Measurements from ENCODE around the gene NUCB1.

The NUCB1 gene

GRCh38 chr19:48872182-48872883 is 27.8 kb upstream of the NUCB1 start, which contains the start of gene PPP1R15A:
PPP1R15A (plus strand) TSS chr19:48872421; CDS start chr19:48873234, 813 bp downstream.
- H3K27ac ChIP-seq = peak within 1 kb of the TSS; percentile 97
- TF ChIP-seq, protein P1, sequence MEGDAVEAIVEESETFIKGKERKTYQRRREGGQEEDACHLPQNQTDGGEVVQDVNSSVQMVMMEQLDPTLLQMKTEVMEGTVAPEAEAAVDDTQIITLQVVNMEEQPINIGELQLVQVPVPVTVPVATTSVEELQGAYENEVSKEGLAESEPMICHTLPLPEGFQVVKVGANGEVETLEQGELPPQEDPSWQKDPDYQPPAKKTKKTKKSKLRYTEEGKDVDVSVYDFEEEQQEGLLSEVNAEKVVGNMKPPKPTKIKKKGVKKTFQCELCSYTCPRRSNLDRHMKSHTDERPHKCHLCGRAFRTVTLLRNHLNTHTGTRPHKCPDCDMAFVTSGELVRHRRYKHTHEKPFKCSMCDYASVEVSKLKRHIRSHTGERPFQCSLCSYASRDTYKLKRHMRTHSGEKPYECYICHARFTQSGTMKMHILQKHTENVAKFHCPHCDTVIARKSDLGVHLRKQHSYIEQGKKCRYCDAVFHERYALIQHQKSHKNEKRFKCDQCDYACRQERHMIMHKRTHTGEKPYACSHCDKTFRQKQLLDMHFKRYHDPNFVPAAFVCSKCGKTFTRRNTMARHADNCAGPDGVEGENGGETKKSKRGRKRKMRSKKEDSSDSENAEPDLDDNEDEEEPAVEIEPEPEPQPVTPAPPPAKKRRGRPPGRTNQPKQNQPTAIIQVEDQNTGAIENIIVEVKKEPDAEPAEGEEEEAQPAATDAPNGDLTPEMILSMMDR (conservative IDR thresholded peaks at IDR 0.05) = no peak

DNA sequence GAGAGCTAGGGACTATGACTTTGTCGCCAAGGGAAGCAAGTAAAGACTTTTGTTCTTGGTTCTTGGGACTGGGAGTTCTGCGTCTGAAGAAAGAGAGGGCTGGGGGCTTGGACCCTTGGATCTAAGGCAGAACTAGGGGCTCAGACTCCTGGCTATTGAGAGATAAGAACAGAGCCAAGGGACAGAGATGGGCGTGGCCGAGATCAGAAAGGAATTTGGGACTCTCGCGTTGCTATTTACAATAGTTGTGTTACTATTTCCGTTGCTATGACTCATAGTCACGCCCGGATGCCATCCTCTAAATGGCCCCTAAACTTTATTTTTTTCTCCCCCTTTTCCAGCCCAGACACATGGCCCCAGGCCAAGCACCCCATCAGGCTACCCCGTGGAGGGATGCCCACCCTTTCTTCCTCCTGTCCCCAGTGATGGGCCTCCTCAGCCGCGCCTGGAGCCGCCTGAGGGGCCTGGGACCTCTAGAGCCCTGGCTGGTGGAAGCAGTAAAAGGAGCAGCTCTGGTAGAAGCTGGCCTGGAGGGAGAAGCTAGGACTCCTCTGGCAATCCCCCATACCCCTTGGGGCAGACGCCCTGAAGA is 27.1 kb upstream of the NUCB1 start:
- TF ChIP-seq, protein P1 (conservative IDR thresholded peaks at IDR 0.05) = no peak
- peak overlapping the region; percentile 97 for H3K27ac ChIP-seq

DNA sequence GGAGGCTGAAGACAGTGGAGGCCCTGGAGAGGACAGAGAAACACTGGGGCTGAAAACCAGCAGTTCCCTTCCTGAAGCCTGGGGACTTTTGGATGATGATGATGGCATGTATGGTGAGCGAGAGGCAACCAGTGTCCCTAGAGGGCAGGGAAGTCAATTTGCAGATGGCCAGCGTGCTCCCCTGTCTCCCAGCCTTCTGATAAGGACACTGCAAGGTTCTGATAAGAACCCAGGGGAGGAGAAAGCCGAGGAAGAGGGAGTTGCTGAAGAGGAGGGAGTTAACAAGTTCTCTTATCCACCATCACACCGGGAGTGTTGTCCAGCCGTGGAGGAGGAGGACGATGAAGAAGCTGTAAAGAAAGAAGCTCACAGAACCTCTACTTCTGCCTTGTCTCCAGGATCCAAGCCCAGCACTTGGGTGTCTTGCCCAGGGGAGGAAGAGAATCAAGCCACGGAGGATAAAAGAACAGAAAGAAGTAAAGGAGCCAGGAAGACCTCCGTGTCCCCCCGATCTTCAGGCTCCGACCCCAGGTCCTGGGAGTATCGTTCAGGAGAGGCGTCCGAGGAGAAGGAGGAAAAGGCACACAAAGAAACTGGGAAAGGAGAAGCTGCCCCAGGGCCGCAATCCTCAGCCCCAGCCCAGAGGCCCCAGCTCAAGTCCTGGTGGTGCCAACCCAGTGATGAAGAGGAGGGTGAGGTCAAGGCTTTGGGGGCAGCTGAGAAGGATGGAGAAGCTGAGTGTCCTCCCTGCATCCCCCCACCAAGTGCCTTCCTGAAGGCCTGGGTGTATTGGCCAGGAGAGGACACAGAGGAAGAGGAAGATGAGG is 26.4 kb upstream of the NUCB1 start:
- TF ChIP-seq, protein P1 (conservative IDR thresholded peaks at IDR 0.05) = no peak
- peak overlapping the region; percentile 97 for H3K27ac ChIP-seq

- peak overlapping the region; percentile 97 for H3K27ac ChIP-seq
- TF ChIP-seq, protein P1 (conservative IDR thresholded peaks at IDR 0.05) = no peak
Measured at GRCh38 chr19:48874303-48875135, 25.6 kb upstream of the NUCB1 start.

- H3K27ac ChIP-seq = peak overlapping the region; percentile 97
Measured at GRCh38 chr19:48876043-48876981, 23.8 kb upstream of the NUCB1 start.

DNA sequence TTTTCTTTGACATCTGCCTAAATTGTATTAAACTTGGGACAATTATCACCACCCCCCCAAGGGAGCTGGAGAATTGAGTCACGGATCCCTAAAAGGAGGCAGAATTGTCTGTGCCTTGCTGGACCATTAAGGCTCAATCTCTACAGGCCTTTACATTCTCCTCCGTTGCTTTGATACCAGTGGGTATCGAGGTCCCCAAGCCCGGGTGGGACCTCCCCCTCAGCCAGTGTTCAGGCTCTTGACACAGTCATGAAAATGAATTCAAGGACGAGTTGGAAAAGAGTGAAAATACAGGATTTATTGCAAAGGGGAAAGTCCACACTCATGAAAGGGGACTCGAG is 22.3 kb upstream of the NUCB1 start:
- TF ChIP-seq, protein P1 (conservative IDR thresholded peaks at IDR 0.05) = no peak
- no peak overlapping the region for H3K27ac ChIP-seq

All from VCaP (cell line).